ENCODE results near the gene C1QL1. TPM values are rescaled to one million over a fixed set of nuclear protein-coding genes. Genes with fewer than 3 reads are reported as not detected.
A peak's percentile ranks its signal among the peaks of the same experiment; 100 is the strongest.

C1QL1 gene
- total RNA-seq, 1 experiment from 2014 or later = 3.5 TPM

DNA sequence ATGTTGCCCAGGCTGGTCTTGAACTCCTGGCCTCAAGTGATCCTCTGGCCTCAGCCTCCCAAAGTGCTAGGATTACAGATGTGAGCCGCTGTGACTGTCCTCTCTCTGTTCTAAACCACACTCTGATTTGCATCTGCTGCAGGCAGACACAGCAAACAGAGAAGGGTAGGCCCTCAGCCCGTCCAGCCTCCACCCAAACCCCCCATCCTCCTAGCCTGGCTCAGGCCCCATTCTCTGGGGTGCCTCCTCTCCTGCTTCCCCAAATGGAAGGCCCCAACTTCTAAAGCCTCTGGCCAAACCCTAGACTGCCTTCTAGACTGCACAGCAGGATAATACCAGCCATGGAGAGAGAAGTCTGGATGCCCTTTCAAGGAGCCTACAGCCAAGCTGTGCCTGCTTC, 48.7 kb downstream of the C1QL1 start:
- Histone ChIP-seq H3K9me2 (ENCODE audit: insufficient read depth) (no peaks in the 10 kb centered on the region), H3K4me3 (replicated peaks in 1 of 2; ENCODE audit: low read depth in 1 of 2, low read length in 2 of 2) (no peak overlapping the region), H4K20me1 (ENCODE audit: insufficient read depth) (no peaks in the 10 kb centered on the region), H2AFZ (ENCODE audit: low read depth, low read length, poor library complexity, severe bottlenecking) (peak overlapping the region; percentile 89), H3K27me3 (ENCODE audit: insufficient read depth, low read length) (no peaks in the 10 kb centered on the region), H3K4me2 (ENCODE audit: low read length) (no peak overlapping the region), H3K79me2 (ENCODE audit: insufficient read depth, low read length) (no peaks in the 10 kb centered on the region), H3K36me3 (ENCODE audit: control insufficient read depth in 1 of 2, insufficient read depth in 2 of 2, low read length in 2 of 2) (no peaks in the 10 kb centered on the region), H3K9me3 (ENCODE audit: control insufficient read depth in 1 of 2, insufficient read depth in 1 of 2, low read depth in 1 of 2, low read length in 2 of 2) (no peaks in the 10 kb centered on the region), H3K4me1 (ENCODE audit: control insufficient read depth in 1 of 2, insufficient read depth in 2 of 2, low read length in 2 of 2) (peaks cover 0 to 18% of the 10 kb centered on the region in 2 experiments; a peak in 2 of 4 replicates), H3K9ac (ENCODE audit: low read length) (no peak overlapping the region), H3K27ac (ENCODE audit: low read depth, low read length) (no peak overlapping the region)
- RAD21 ChIA-PET (ENCODE audit: low non-redundant PET in 1 of 2, low total read pairs in 2 of 2, uncharacterized antibody in 2 of 2, unreplicated experiment in 2 of 2) = interaction anchor here (1.0 to 1.7 kb wide), 3 partner anchors 32 to 180 kb away, joined by 3 to 4 read pairs (median 3); no protein-coding TSS in a partner anchor
- no TSS peak for BruUV-seq (replicated peaks)
- POLR2A ChIA-PET = interaction anchor here (1.0 kb wide), 1 partner anchor 97 kb away, joined by 3 read pairs; no protein-coding TSS in a partner anchor
- DNase-seq (ENCODE audit: low read depth, low spot score) (no peak), ATAC-seq (no peak)
- CTCF ChIA-PET = interaction anchor here (1.0 to 5.1 kb wide), 7 partner anchors 9 to 210 kb away, joined by 3 to 63 read pairs (median 6); no protein-coding TSS in a partner anchor
- TF ChIP-seq CEBPB (IDR thresholded peaks at IDR 0.05; ENCODE audit: low read depth) = no peak
- no peak for TF ChIP-seq SRF (IDR thresholded peaks at IDR 0.05; ENCODE audit: low read depth)
- TF ChIP-seq ZFX (IDR thresholded peaks at IDR 0.05) = no peak
- TF ChIP-seq SP1 (IDR thresholded peaks at IDR 0.05; ENCODE audit: low read depth) = no peak
- no peak for TF ChIP-seq CTCF (IDR thresholded peaks at IDR 0.05 in 2 of 3, conservative IDR thresholded peaks at IDR 0.05 in 1 of 3; ENCODE audit: borderline replicate concordance in 1 of 3, insufficient read depth in 1 of 3, low read depth in 2 of 3, low read length in 2 of 3)
- no peak for TF ChIP-seq FOSL1 (IDR thresholded peaks at IDR 0.05; ENCODE audit: low read depth)
- TF ChIP-seq ATF3 (IDR thresholded peaks at IDR 0.05) = no peak
- no peak for TF ChIP-seq POLR2AphosphoS5 (IDR thresholded peaks at IDR 0.05; ENCODE audit: low read depth, low read length)
- no peak for TF ChIP-seq ZBTB33 (IDR thresholded peaks at IDR 0.05; ENCODE audit: extremely low read depth, insufficient replicate concordance, low read length)
- intact Hi-C loops (cut with micrococcal nuclease) = no loop called here
